ENCODE results near the gene UFSP2.

The UFSP2 gene

DNA sequence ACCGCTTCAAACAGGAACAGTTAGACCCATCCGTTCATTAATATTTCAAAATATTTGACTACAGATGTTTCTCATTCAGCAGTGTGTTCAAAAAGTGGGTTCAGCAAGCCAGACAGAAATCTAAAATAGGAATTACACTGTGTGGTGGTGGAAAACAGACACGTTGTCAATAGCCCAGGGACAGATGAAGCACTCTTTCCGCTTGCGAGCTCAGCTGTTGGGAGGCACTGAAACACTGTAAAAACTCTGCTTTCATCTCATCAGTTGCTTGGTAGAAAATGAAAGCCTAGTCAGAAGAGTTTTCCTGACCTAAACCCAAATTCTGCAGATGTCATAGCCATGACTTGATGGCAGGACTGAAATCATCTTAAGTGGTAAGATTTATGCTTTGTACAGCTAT lies 68.6 kb downstream of the UFSP2 start:
- H3K4me3 ChIP-seq (ENCODE audit: low read depth, low read length) = no peak overlapping the region

DNA sequence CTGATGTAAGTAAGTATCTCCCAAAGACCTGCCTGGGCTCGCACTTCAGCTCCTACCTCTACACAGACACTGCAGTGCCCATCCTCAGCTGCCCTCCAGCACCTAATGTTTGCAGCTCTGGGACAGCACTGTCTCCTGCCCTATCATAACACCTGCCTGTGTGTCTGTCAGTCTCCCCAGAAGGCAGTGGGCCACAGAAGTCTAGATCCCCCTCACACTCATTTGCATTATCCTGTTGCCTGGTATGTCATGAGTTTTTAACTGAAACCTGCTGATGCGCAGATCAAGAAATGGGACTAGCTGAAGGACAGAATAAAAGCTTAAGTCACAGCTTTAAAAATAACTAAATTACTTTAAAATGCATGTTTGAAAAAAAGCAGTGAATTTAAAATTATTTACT lies 73.0 kb downstream of the UFSP2 start:
- H3K4me3 ChIP-seq (ENCODE audit: low read depth, low read length) = no peak overlapping the region

DNA sequence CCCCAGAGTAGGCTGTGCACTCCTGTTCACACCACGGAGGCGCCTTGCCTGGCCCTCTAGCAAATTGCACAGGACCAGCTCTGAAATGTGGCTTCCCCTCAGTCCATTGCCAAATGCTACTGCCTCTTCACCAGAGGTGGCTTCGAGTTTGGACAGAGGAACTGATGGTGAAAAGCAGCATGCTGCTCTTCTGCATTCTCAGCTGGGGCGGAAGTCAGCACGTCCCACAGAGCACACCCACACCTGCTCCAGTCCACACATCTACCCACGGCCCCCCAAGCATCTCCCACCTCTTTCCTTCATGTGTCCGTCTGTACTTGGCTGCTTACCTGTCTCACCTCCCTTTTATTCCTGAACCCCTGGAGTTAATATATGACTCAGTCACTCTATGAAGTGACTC lies 73.6 kb downstream of the UFSP2 start:
- H3K4me3 ChIP-seq (ENCODE audit: low read depth, low read length) = no peak overlapping the region

DNA sequence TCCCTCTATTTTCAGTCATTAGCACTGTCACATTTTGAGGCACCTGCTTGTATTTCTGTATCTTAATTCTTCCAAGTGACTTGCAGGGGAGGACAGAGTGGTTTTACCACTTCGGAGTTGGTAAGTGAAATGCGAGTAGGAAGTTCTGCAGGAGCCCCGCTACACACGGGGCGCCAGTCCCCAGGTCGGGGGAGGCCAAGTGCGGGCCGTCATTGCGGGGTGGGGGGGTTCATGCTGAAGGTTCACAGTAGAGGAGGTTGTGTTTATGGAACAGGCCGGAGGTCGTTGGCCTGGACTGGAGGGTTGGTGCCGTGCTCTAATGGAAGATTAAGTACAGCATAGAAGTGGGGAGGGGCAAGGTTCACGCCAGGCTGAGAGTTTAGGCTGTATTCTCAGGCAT lies 74.1 kb downstream of the UFSP2 start:
- H3K4me3 ChIP-seq (ENCODE audit: low read depth, low read length) = no peak overlapping the region

All from iPS-11a (cell line).